Stimulated activated CD8-positive, alpha-beta memory T cell treated with anti-CD3 and anti-CD28 coated beads, Interleukin-15, amount 100 ng/mL, for 1 hour (primary cell): ENCODE results near the gene STK36.
"Not testable (repeated sequence)": the region's sequence is repeated elsewhere in the genome, so short reads cannot be mapped to it uniquely, and the experiment has no call there.

Experiments
- DNase-seq: peaks from one replicate; pipeline ENCODE4 v3.0.0-alpha.2; 2020; ENCODE audit warnings: low read depth

The STK36 gene

GRCh38 chr2:218663901-218664300, 8.0 kb upstream of the STK36 start:
- DNase-seq, result no peak

GRCh38 chr2:218664653-218665052, 7.2 kb upstream of the STK36 start:
- DNase-seq, result no peak

GRCh38 chr2:218671097-218671653, 711 bp upstream of the STK36 start:
- DNase-seq, result no peak

- DNase-seq, result no peak
Measured at GRCh38 chr2:218679119-218679518, 7.2 kb downstream of the STK36 start.

- DNase-seq, result no peak
Measured at GRCh38 chr2:218680061-218680460, 8.2 kb downstream of the STK36 start.

GRCh38 chr2:218687400-218688060, 15.6 kb downstream of the STK36 start:
- DNase-seq, result not testable (repeated sequence)

GRCh38 chr2:218691234-218691633, 19.3 kb downstream of the STK36 start:
- no peak for DNase-seq

- no peak for DNase-seq
Measured at GRCh38 chr2:218694405-218695145, 22.7 kb downstream of the STK36 start.

- no peak for DNase-seq
Measured at GRCh38 chr2:218698885-218699284, 27.0 kb downstream of the STK36 start.

- no peak for DNase-seq
Measured at GRCh38 chr2:218701806-218702205, 29.9 kb downstream of the STK36 start.

GRCh38 chr2:218703341-218703740, 31.5 kb downstream of the STK36 start:
- DNase-seq, result no peak

GRCh38 chr2:218708086-218708485, 36.2 kb downstream of the STK36 start:
- DNase-seq, result no peak

GRCh38 chr2:218709908-218710307, 38.0 kb downstream of the STK36 start:
- no peak for DNase-seq

GRCh38 chr2:218710334-218710686, 38.4 kb downstream of the STK36 start:
- no peak for DNase-seq

- DNase-seq, result peak; percentile 97
Measured at GRCh38 chr2:218710687-218711549, 39.0 kb downstream of the STK36 start, which contains the start of gene TTLL4. Gene TTLL4 (plus strand): TSS chr2:218710835. CDS start chr2:218737677, 26,842 bp downstream.

- no peak for DNase-seq
Measured at GRCh38 chr2:218711550-218711929, 39.7 kb downstream of the STK36 start.

- DNase-seq, result no peak
Measured at GRCh38 chr2:218713922-218714321, 42.0 kb downstream of the STK36 start.

GRCh38 chr2:218716070-218716469, 44.2 kb downstream of the STK36 start:
- DNase-seq, result no peak

- DNase-seq, result no peak
Measured at GRCh38 chr2:218717262-218717661, 45.4 kb downstream of the STK36 start.

GRCh38 chr2:218718058-218718457, 46.2 kb downstream of the STK36 start:
- no peak for DNase-seq

GRCh38 chr2:218719457-218719856, 47.6 kb downstream of the STK36 start:
- no peak for DNase-seq
